Activated naive CD4-positive, alpha-beta T cell (primary cell): Measurements from ENCODE around the gene FOXE3.

Source experiments
- DNase-seq, 4 experiments: peaks; one replicate each; lab custom pipeline; 2025; lab: John Stamatoyannopoulos, UW

Gene FOXE3

DNA sequence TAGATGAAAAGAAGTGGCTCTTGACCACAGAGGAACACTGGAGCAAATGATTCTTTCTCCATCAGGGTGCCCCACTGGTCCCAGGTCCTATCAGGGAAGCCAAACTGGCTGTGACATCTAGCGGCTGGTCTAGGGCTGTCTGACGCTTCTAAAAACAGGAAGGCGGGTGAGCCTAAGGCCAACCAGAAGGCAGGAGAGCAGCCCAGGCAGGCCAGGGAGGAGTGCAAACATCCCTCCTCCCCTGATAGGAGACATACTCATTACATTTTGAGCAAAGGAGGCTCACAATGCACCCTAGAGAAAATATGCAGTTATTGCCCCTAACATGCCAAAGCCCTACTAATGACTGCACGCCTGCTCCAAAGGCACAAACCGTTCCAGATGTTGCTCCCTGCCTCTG is 10.4 kb upstream of the FOXE3 start:
- no peak for DNase-seq

DNA sequence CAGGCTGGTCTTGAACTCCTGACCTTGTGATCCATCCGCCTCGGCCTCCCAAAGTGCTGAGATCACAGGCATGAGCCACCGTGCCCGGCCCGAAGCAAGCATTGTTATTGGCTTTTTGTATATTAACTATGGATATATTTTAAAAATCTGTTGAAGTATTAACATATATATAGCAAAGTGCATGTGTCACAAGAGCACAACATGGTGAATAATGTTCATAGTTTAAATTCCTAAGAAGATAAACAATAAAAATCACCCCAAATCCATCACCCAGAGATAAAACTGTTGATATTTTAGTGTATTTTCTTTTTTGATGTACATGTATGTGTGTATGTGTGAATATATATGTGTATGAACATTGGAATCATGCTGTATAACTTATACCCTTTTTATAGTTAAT is 9.1 kb upstream of the FOXE3 start:
- DNase-seq, result no peak

DNA sequence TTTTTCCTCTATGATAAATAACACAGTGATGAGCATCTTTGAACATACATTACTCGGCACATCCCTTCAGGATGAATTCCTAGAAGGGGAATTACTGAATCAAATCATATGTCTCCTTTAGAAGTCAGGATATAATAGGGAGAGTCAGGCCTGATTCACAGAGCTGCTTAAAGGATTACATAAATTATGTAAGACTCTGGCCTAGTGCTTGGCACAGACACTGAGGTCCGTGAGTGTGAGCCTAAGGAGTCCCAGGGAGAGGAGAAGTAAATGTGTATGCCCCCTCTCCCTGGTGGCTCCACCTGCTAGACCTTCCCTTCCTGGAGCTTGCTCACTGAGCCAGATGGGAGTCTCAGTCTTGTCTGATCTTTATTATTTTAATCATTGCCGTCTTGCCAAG is 8.6 kb upstream of the FOXE3 start:
- DNase-seq, result no peak

DNA sequence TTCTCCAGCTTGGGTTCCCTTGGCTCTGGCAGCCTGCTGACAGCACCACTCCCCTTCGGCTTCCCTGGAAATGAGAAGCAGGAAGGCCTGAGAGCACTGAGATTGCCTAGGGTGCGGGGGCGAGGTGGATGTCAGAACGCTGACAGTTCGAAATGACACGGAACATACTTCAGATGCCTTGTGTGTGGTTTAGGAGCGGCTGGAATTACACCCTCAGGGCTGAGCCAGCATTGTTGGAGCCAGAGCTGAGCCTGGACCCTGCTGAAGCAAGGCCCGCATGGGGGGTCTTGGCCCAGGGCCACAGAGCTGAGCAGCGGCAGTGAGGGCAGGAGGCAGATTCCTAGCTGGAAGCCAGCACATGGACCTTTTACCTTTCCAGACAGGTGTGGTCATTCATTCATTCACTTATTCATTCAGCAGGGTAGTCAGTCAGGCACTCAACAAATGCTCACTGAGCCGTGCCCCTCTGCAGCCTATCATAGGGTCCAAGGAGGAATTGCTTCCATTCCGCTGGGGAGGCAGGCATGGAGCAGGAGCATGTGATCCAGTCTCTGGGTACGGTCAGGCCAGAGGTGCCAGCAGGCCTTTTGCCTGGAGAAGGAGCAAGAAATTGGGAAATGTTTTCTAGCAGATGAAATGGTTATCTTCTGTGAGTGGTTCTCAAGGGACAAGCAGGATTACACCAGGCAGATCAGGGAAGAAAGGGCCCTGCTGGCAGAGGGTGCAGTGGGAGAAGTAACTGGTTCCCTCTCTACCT is 6.6 kb upstream of the FOXE3 start:
- no peak for DNase-seq

DNA sequence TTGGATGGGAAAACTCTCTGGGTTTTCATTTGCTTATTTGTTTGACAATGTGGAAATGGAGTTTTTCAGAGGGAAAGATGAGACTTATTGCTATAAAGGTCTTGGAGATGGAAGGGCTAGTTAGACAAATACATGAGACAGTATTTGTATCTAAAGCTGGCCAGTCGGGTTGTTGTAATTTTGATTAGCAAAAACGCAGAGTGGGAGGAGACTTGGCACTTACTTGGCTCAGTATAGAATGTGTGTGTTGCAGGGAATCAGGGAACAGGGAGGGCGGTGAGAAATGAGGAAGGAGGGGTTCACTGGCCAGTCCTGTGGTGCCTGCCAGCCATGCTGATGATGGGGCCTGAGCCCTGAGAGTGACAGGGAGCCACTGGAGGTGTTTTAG is 6.0 kb upstream of the FOXE3 start:
- no peak for DNase-seq

- DNase-seq, result no peak
These were observed 4.6 kb upstream of the FOXE3 start for GRCh38 chr1:47411436-47411835.

DNA sequence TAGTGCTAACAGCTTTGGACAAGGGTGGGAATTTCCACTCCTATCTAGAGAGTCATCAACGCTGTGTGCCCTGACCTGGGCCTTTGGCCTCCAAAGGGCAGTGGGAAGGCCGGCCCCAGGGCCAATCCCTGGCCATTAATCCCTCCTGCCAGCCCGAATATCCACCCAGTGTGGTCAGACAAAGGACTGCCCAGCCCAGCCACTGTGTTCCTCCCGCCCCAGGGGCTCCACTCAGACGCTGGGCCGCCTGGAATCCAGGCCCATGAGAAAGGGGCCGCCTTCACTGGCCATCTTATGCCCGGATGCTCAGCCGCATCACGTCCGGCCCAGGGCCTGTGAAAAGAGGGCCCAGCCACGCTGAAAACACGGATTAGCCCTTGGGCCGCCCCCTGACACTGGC is 3.6 kb upstream of the FOXE3 start:
- DNase-seq, result no peak

DNA sequence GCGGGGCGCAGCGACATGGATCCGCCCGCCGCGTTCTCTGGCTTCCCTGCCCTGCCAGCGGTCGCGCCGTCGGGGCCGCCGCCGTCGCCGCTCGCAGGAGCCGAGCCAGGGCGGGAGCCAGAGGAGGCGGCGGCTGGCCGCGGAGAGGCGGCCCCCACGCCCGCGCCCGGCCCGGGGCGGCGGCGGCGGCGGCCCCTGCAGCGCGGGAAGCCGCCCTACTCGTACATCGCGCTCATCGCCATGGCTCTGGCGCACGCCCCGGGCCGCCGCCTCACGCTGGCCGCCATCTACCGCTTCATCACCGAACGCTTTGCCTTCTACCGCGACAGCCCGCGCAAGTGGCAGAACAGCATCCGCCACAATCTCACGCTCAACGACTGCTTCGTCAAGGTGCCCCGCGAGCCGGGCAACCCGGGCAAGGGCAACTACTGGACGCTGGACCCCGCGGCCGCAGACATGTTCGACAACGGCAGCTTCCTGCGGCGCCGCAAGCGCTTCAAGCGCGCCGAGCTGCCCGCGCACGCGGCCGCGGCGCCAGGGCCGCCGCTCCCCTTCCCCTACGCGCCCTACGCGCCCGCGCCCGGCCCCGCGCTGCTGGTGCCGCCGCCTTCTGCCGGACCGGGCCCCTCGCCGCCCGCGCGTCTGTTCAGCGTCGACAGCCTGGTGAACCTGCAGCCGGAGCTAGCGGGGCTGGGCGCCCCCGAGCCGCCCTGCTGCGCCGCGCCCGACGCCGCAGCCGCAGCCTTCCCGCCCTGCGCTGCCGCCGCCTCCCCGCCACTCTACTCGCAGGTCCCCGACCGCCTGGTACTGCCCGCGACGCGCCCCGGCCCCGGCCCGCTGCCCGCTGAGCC is 459 bp downstream of the FOXE3 start:
- DNase-seq, result no peak

DNA sequence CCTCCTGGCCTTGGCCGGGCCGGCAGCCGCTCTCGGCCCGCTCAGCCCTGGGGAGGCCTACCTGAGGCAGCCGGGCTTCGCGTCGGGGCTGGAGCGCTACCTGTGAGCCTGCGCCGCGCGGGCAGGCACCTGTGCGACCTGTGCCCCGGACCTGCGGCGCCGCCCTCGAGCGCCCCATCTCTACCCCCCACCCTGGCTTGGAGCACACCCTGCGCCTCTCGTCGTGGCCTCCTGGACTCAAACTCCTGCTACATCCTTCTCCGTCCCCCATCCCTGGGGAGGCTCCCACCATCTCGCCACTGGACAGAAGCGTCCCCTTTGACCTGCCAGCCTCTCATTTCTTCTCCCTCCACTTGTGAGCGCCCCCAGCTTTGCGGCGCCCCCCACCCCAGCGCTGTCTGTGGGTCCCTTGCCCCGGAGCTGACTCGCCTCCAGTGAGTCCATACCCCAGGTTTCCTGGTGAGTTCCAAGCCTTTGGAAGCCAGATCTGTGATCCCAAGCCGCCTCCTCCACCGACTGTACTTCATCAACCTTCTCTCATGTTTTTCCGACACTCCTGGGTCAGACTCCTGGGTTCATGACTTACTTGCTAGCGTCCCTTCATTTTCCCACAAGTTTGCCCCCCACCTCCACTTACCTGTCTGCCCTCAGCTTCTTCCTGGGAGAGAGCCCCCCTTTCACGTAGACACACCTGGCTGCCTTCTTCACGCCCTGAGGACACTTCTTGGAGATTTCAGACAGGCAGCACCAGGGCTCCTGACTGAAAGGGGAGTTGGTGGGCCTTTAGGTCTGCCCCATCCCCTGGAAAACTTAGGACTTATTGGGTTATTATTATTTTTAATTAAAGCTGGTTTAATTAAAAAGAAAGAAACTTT is 1.3 kb downstream of the FOXE3 start:
- no peak for DNase-seq

GRCh38 chr1:47418122-47418521 is 2.0 kb downstream of the FOXE3 start:
- DNase-seq, result no peak

GRCh38 chr1:47418681-47419325 is 2.7 kb downstream of the FOXE3 start:
- DNase-seq, result no peak

- DNase-seq, result no peak
These were observed 4.5 kb downstream of the FOXE3 start for GRCh38 chr1:47420547-47420946.

DNA sequence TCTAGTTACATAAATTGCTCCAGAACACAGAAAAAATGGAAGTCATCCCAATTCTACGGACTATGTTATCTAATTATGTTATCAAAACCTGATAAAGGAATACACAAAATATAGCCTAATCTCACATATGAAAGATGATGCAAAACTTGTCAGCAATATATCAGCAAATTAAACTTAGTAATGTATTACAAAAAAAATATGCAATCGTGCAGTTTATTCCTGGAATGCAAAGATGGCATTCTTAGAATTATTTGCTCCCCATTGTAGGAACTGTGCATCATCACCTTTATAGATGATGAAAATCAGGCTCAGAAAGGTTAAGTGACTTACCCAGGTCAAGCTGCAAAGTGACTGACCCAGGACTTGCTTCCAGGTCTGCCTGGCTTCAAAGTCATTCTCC is 7.8 kb downstream of the FOXE3 start:
- no peak for DNase-seq

- no peak for DNase-seq
These were observed 8.4 kb downstream of the FOXE3 start for GRCh38 chr1:47424336-47424982.

- DNase-seq, result no peak
These were observed 15.4 kb downstream of the FOXE3 start for GRCh38 chr1:47431534-47431933.

GRCh38 chr1:47432071-47433036 is 16.3 kb downstream of the FOXE3 start:
- peak in 2 of 4 experiments; percentile 24 to 44 for DNase-seq

DNA sequence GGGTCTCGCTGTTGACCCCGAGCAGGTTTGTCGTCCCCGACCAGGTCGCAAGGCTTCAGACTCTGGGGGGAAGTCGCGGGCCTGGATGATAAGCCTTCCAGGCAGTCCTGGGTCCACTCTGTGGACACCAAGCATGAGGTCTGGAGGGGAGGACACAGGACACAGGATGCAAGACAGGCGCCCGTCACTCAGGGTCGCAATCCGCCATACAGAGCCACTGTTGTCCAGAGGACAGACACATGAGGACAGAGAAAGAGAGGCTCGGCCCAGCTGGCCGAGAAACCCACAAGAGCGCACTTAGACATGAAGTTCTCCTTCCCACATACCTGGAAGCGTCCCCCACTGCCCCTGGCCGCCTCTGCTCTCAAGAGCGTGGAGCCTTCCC is 16.9 kb downstream of the FOXE3 start:
- no peak for DNase-seq

GRCh38 chr1:47433477-47434050 is 17.5 kb downstream of the FOXE3 start:
- no peak for DNase-seq

GRCh38 chr1:47434051-47434842 is 18.2 kb downstream of the FOXE3 start:
- DNase-seq, result no peak
